GM18520 (cell line): ENCODE results near the gene DIAPH3.

Source experiments
- ATAC-seq: cut with Tn5 transposase; IDR thresholded peaks from one replicate; pipeline ENCODE4 v1.9.1; 2021; ENCODE audit not compliant: unreplicated experiment

The DIAPH3 gene

DNA sequence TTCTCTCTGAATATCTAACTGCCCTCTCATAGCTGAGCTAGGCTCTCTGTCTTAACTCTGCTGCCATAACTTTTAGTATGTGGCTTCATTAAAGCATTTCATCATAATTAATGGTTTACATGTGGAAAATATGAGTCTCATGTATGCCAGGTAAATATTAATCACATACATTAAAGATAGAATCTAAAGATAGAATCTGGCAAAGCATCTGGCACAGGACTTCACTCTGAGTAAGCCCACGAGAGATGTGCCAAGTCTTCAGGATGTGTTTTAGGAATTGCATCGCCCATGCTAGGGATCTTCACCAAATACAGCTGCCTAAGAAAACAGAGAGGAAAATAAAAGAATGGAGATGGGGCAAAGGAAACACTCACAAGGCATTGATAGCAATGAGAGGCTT lies 285.8 kb downstream of the DIAPH3 start:
- no peak for ATAC-seq

GRCh38 chr13:59874973-59875372 lies 288.8 kb downstream of the DIAPH3 start:
- no peak for ATAC-seq

DNA sequence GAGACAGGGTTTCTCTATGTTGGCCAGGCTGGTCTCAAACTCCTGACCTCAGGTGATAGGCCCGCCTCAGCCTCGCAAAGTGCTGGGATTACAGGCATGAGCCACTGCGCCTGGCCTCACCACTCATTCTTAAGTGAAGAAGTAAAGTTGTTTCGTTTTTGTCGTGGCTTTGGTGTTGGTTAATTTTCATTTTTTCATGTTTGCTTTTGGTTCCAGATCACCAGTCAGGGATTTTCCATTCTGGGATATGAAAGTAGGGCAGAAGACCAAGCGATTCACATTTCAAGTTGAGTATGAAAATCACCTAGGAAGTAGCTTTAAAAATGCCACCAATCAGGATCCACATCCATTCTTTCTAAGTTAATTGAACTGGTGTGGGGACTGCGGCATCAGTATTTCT lies 289.9 kb downstream of the DIAPH3 start:
- ATAC-seq, result no peak

- ATAC-seq, result no peak
Measured at GRCh38 chr13:59873309-59873708, 290.4 kb downstream of the DIAPH3 start.

- ATAC-seq, result no peak
Measured at GRCh38 chr13:59867867-59868266, 295.9 kb downstream of the DIAPH3 start.

DNA sequence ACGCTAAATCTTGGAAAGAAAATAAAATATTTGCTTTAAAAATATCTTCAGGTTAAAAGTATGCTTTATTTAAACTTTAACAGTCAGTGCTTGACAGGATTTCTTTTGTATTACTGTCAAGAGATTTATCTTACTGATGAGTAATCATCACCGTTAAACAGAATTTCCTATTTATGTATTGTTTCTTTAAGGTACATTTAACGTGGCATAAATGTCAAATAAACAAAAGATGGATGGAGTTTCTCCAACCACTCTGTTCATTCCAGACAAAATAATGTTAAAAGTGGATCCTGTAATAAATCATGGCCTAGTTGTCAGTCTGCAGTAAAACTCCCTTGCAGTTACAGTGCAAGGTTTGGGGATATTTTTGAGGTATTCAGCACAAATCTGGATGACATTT lies 298.3 kb downstream of the DIAPH3 start:
- ATAC-seq, result no peak

DNA sequence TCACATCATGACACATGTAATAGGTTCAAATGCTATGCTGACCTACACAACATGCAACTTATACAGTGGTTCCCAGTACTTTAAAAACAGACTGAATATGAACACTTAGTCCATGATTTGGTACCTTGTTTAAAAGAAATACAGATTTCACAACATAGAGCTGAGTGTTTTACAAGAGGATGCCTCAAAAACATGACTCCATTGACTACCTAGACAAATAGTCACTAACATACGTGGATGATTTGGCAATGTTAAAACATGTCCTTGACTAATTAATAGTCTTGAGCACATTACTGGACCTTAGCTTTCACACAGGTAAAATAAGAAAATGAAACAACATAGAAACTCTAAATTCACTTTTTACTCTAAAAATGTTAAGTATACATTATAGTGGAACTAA lies 300.1 kb downstream of the DIAPH3 start:
- no peak for ATAC-seq

- no peak for ATAC-seq
Measured at GRCh38 chr13:59861676-59862075, 302.1 kb downstream of the DIAPH3 start.

DNA sequence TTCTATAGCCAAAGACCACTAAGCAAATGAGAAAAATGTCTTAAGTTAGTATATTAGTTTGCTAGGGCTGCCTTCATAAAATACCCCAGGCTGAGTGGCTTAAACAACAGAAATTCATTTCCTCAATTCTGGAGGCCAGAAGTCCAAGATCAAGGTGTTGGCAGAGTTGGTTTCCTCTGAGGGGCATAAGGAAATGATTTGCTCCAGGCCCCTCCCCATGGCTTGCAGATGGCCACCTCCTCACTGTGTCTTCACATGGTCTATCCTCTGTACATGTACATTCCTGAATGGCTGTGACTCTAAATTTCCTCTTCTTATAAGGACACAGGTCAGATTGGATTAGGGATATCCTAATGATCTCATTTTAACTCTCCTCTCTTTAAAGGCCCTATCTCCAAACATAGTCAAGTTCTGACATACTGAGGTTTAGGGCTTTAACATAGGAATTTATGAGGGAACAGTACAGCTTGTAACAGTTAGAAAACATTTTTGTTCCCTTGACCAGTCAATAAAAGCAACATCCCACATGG lies 307.4 kb downstream of the DIAPH3 start:
- ATAC-seq, result no peak

- no peak for ATAC-seq
Measured at GRCh38 chr13:59846845-59847620, 316.7 kb downstream of the DIAPH3 start.

DNA sequence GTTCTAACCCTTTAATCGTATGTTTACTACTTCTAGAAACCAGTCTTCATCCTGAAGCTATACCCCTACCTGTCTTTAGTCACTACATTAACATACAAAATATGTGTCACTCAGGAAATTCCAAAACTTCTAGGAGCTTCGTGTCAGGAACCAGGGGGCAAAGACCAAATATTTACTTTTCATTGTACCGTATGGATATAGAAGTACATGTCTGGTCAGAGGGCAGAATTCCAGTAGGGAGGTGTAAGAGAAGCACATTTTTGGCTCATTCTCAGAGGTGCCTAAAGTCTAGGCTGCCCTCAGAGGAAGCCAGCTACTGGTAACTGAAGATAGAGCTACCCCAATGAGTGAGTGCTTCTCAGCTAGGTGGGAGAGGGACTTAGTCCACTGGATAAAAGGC lies 320.7 kb downstream of the DIAPH3 start:
- ATAC-seq, result no peak

GRCh38 chr13:59842507-59842906 lies 321.2 kb downstream of the DIAPH3 start:
- ATAC-seq, result no peak

DNA sequence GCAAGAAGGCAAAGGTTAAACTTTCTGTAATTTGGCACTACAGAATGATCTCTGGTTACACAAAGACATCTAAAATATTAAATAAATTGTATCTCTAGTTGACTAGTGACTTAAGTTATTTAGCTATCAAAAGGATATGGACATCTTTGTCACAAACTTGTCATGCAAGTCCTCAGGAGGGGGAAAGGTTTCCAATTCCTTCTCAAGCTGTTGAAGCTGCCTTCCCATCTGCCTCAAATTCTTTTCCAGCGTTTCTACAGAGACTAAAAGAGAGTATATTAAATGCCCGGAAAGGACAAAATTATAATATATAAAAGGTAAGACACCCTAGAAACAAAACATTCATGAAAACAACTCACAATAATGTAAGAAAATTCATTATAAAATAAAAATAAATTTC lies 324.5 kb downstream of the DIAPH3 start:
- ATAC-seq, result no peak

DNA sequence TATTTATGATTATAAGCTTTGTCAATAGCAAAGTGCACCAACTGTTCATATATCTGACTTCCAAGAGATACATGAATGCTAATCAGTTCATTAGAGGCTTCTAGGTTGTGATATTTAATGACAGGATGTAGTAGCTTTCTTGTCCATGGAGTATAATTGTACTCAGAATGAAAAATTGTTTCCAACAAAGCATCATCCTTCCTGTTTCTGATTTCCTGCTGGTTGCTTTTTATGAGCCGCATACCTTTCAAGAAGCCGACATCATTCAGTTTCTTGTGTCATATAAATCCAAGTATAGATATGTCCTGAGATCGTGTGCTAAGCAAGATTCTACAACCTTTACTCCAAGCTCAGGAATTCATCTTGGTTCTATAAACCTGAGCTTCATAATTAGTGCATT lies 326.6 kb downstream of the DIAPH3 start:
- no peak for ATAC-seq

- ATAC-seq, result no peak
Measured at GRCh38 chr13:59835569-59835968, 328.2 kb downstream of the DIAPH3 start.

DNA sequence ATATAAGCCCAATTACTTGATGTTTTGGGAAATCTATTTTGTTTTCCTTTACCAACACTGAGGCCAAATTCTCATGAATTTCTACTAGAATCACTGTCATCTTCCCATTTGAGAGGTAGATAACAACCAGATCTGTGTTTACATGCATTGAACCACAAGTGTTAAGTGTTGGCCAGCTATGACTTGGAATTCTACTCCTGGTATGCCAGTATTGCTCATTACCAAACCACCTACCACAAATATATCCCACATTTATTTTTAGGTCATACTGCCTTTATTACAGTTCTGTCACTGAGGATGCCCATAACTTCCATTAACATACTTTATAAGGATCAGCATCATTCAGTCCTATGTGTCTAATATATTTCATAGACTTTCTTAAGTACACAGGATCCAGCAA lies 328.9 kb downstream of the DIAPH3 start:
- no peak for ATAC-seq

GRCh38 chr13:59829690-59830089 lies 334.0 kb downstream of the DIAPH3 start:
- ATAC-seq, result no peak

DNA sequence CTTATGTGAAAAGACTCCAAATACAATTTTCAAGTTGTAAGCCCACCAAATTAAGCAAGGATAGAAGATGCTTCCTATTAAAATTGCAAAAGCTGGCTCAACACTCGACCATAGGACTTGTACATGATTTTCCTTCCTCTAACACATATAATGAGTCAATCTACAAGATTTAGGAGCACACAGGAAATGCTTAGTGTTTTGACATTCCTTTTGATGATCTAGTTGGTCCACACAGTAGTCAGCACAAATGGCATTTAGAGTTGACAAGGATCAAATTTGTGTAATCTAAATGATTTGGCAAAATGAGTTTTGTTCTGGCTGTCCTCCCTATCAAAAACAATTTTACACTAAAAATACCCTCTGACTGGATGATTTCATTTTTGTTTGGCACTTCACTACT lies 340.2 kb downstream of the DIAPH3 start:
- no peak for ATAC-seq

- ATAC-seq, result no peak
Measured at GRCh38 chr13:59809564-59809963, 354.2 kb downstream of the DIAPH3 start.

DNA sequence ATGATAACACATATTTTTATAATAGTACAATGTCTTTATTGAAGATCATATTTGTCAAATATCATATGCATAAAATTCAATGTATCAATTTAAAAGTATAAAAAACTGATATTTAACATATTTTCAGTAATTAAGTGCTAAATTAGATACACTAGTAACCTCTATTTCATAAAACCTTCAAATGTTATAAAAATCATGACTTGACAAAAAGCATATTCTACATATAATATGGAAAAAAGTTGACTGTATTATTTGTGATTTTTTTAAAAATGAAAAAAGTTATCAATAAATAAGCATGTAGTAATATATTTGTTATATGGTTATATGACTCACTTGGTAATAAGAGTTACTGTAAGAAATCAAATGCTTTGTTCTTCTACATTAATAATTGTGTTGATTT lies 356.9 kb downstream of the DIAPH3 start:
- ATAC-seq, result no peak

- no peak for ATAC-seq
Measured at GRCh38 chr13:59801107-59801880, 362.4 kb downstream of the DIAPH3 start.

DNA sequence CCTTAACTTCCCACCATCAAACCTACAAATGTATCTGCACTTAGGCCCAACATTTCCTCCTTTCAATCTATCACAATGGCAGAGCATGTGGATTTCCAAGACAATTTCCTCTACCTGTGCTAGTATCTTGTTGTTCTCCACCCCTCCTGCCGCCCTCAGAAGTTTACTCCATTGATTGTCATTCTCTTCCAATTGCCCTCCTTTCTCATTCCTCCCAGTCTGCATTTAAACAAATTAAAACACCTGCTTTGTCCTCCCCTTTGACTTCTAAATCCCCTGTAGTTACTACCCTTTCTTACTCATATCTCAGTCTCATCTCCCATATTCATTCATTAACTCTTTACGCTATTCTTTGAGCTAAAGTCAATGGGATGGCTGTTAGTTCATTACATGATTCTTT lies 370.6 kb downstream of the DIAPH3 start:
- no peak for ATAC-seq
